Diencephalon (tissue), 1 donor: ENCODE results near the gene IL17A. TPM values are rescaled to one million over a fixed set of nuclear protein-coding genes. Genes with fewer than 3 reads are reported as not detected.

Experiments used
- small RNA-seq: library from RNA; depleted of rRNA; stranded (forward); fragments of <200 nt; gene quantifications from one replicate; pipeline ENCODE3, GENCODE V24; 2014
- total RNA-seq: library from RNA; depleted of rRNA; stranded (reverse); fragments of >200 nt; gene quantifications from one replicate; pipeline ENCODE4 v1.2.3, GENCODE V29; 2014

IL17A gene
- not detected for total RNA-seq

GRCh38 chr6:52186075-52186474, at the start of gene IL17A:
IL17A (plus strand) TSS chr6:52186375; CDS start chr6:52186432, 57 bp downstream.

Small RNA genes lying within 50 kb of the gene (small RNA-seq; reads per million reads assigned to genes)
- gene MIR133B (not detected), gene MIR206 (not detected)

Other genes with a start within 250 kb of the IL17A start
- gene PKHD1, start 98.8 kb upstream of the IL17A start, total RNA-seq = under 0.01 TPM
- not detected for gene IL17F, start 58.1 kb downstream of the IL17A start, total RNA-seq
- 20.3 TPM for gene MCM3, start 98.4 kb downstream of the IL17A start, total RNA-seq
- 27.9 TPM for gene PAQR8, start 175.8 kb downstream of the IL17A start, total RNA-seq
- gene EFHC1, start 234.0 kb downstream of the IL17A start, total RNA-seq = 49.6 TPM